ENCODE data around the gene CACNA1I.

DNA sequence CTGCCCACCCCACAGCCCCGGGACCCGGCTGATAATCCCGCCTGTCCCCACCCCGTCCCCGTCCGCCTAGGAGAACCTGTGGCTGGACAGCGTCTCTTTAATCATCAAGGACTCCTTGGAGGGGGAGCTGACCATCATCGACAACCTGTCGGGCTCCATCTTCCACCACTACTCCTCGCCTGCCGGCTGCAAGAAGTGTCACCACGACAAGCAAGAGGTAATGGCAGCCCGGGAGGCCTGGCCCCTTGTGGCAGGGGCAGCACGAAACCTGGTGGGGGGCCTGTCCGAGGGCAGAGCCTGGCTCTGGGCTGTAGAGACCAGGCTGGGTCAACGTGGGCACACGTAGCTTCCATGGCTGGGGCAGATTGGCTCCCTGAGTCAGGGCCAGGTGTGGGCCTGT lies 109.1 kb downstream of the CACNA1I start:
- TF ChIP-seq, protein P1, sequence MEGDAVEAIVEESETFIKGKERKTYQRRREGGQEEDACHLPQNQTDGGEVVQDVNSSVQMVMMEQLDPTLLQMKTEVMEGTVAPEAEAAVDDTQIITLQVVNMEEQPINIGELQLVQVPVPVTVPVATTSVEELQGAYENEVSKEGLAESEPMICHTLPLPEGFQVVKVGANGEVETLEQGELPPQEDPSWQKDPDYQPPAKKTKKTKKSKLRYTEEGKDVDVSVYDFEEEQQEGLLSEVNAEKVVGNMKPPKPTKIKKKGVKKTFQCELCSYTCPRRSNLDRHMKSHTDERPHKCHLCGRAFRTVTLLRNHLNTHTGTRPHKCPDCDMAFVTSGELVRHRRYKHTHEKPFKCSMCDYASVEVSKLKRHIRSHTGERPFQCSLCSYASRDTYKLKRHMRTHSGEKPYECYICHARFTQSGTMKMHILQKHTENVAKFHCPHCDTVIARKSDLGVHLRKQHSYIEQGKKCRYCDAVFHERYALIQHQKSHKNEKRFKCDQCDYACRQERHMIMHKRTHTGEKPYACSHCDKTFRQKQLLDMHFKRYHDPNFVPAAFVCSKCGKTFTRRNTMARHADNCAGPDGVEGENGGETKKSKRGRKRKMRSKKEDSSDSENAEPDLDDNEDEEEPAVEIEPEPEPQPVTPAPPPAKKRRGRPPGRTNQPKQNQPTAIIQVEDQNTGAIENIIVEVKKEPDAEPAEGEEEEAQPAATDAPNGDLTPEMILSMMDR (IDR thresholded peaks at IDR 0.05; ENCODE audit: poor library complexity): no peak
- TF ChIP-seq EZH2 (IDR thresholded peaks at IDR 0.05; ENCODE audit: borderline replicate concordance): no peak
- TF ChIP-seq EZH2phosphoT487 (IDR thresholded peaks at IDR 0.05; ENCODE audit: low read depth, severe bottlenecking, unreplicated experiment): no peak
